Measurements from ENCODE around the gene TGFBR3.

DNA sequence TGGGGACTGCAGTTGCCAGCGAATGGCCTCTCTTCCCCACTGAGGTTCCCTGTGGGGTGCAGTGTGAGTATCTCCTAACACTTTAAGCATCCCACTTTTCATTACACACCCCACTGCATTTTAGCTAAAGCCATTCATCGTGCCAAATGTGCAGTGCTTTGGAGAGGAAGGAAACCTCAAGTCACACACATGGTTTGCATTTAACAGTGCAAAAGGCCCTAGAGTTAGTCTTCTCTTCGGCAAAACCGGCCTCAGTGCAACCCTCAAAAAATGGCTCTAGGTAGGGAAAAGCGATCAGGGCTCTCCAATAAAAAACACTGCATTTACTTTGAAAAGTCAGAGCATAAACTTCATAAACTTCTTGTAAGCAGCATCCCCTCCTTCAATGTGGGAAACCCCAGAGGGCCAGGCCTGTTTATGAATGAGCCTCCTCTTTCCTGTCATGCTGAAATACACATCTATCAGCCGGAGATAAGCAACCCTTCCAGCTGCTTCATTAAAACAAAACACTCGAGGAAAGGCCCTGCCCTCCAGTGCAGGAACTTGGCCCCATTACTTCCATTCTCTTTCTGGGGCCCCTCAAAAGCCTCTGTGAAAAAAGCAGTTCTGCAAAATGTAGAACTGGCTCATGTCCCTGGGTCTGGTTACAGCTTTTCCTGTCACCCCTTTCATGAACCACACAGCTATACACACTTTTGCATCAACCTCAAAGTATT, 201.3 kb downstream of the TGFBR3 start:
- TF ChIP-seq EZH2 (IDR thresholded peaks at IDR 0.05; ENCODE audit: insufficient read depth, poor library complexity, severe bottlenecking) (no peak), EZH2phosphoT487 (IDR thresholded peaks at IDR 0.05; ENCODE audit: insufficient read depth, low read depth) (no peak)

Measured in GM23248 (cell line).